ENCODE results near the gene WDFY1.

DNA sequence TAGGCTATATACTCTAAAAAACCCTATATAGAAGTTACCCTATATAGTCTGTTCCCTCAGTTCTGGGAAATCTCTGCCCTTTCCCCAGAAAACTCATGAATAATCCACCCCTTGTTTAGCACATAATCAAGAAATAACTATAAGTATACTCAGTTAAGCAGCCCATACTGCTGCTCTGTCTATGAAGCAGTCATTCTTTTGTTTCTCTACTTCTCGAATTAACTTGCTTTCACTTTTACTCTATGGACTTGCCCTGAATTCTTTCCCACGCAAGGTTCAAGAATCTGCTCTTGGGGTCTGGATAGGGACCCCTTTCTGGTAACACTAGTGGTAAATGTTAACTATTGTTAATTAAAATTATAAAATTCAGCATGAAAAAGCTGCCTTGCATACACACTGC is 90.4 kb downstream of the WDFY1 start:
- TF ChIP-seq POLR2A (IDR thresholded peaks at IDR 0.05): no peak
- TF ChIP-seq, protein P1, sequence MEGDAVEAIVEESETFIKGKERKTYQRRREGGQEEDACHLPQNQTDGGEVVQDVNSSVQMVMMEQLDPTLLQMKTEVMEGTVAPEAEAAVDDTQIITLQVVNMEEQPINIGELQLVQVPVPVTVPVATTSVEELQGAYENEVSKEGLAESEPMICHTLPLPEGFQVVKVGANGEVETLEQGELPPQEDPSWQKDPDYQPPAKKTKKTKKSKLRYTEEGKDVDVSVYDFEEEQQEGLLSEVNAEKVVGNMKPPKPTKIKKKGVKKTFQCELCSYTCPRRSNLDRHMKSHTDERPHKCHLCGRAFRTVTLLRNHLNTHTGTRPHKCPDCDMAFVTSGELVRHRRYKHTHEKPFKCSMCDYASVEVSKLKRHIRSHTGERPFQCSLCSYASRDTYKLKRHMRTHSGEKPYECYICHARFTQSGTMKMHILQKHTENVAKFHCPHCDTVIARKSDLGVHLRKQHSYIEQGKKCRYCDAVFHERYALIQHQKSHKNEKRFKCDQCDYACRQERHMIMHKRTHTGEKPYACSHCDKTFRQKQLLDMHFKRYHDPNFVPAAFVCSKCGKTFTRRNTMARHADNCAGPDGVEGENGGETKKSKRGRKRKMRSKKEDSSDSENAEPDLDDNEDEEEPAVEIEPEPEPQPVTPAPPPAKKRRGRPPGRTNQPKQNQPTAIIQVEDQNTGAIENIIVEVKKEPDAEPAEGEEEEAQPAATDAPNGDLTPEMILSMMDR (IDR thresholded peaks at IDR 0.05): no peak
